WTC11 (cell line): Measurements from ENCODE around the gene FRS3. TPM values are rescaled to one million over a fixed set of nuclear protein-coding genes. Genes with fewer than 3 reads are reported as not detected.

Experiments used
- ATAC-seq: fragments of 200-7000 bp; cut with Tn5 transposase; 2 replicates; pipeline ENCODE4 v1.10.0; 2021; ENCODE audit warnings: mild to moderate bottlenecking, moderate library complexity
- CTCF ChIA-PET: fragments of 300-600 bp; sonication (Branson Sonifier 250); formaldehyde crosslinking; loops from one replicate; lab custom pipeline; 2021; ENCODE audit warnings: antibody characterized with exemption; lab: Charles Lee
- POLR2A ChIA-PET: fragments of 350-600 bp; sonication (Branson Sonifier 250); formaldehyde crosslinking; loops from one replicate; lab custom pipeline; 2021; ENCODE audit warnings: antibody characterized with exemption; lab: Charles Lee
- DNase-seq: peaks from one replicate; pipeline ENCODE4 v3.0.0; 2021; ENCODE audit warnings: low spot score
- H3K27ac Mint-ChIP-seq: 2 replicates; pipeline ENCODE4 v1.8.0; 2021; ENCODE audit warnings: mixed read lengths
- H3K27me3 Mint-ChIP-seq: 2 replicates; pipeline ENCODE4 v1.8.0; 2021; ENCODE audit warnings: low read depth, mild to moderate bottlenecking, moderate library complexity, mixed read lengths
- H3K36me3 Mint-ChIP-seq: 2 replicates; pipeline ENCODE4 v1.8.0; 2021; ENCODE audit warnings: mixed read lengths
- H3K4me1 Mint-ChIP-seq: 2 replicates; pipeline ENCODE4 v1.8.0; 2022; ENCODE audit warnings: mixed read lengths
- H3K4me3 Mint-ChIP-seq: 2 replicates; pipeline ENCODE4 v1.8.0; 2021; ENCODE audit warnings: mild to moderate bottlenecking, moderate library complexity, mixed read lengths
- H3K9me3 Mint-ChIP-seq: 2 replicates; pipeline ENCODE4 v1.8.0; 2021; ENCODE audit warnings: mixed read lengths
- ATF1 ChIP-seq: sonication (generic); formaldehyde crosslinking; IDR thresholded peaks from 2 replicates; pipeline ENCODE4 v1.8.1; 2023; ENCODE audit warnings: mild to moderate bottlenecking, moderate library complexity, missing genetic modification reagents
- ATF6 ChIP-seq: sonication (generic); formaldehyde crosslinking; IDR thresholded peaks from 2 replicates; pipeline ENCODE4 v1.8.1; 2023; ENCODE audit warnings: mild to moderate bottlenecking, missing genetic modification reagents
- EMX1 ChIP-seq: fragments of 250-450 bp; sonication (Bioruptor Pico); IDR thresholded peaks from 2 replicates; pipeline ENCODE4 v1.8.0; 2021; ENCODE audit warnings: mild to moderate bottlenecking
- IRF1 ChIP-seq: sonication (generic); formaldehyde crosslinking; IDR thresholded peaks from 2 replicates; pipeline ENCODE4 v1.8.0; 2023; ENCODE audit warnings: missing genetic modification reagents
- MYBL2 ChIP-seq: sonication (generic); formaldehyde crosslinking; IDR thresholded peaks from 2 replicates; pipeline ENCODE4 v1.8.1; 2023; ENCODE audit warnings: mild to moderate bottlenecking, moderate library complexity, missing genetic modification reagents
- NFE2L1 ChIP-seq: sonication (generic); formaldehyde crosslinking; IDR thresholded peaks from 2 replicates; pipeline ENCODE4 v1.8.1; 2023; ENCODE audit warnings: missing genetic modification reagents
- NR3C1 ChIP-seq: sonication (generic); formaldehyde crosslinking; conservative IDR thresholded peaks from 2 replicates; pipeline ENCODE4 v1.8.1; 2023; ENCODE audit warnings: low read depth, mild to moderate bottlenecking, missing genetic modification reagents
- PRRX2 ChIP-seq: fragments of 250-450 bp; sonication (Bioruptor Pico); IDR thresholded peaks from 2 replicates; pipeline ENCODE4 v1.8.0; 2021; ENCODE audit warnings: mild to moderate bottlenecking
- RORB ChIP-seq: fragments of 250-450 bp; sonication (Bioruptor Pico); IDR thresholded peaks from 2 replicates; pipeline ENCODE4 v1.9.0; 2021; ENCODE audit warnings: mild to moderate bottlenecking
- ZNF263 ChIP-seq: sonication (generic); formaldehyde crosslinking; IDR thresholded peaks from 2 replicates; pipeline ENCODE4 v1.8.1; 2022; ENCODE audit warnings: low read depth, mild to moderate bottlenecking, moderate library complexity, missing genetic modification reagents
- ZNF416 ChIP-seq: fragments of 250-450 bp; sonication (Bioruptor Pico); IDR thresholded peaks from 2 replicates; pipeline ENCODE4 v1.9.0; 2021; ENCODE audit warnings: mild to moderate bottlenecking, inconsistent platforms
- ZNF532 ChIP-seq: fragments of 250-450 bp; sonication (Bioruptor Pico); IDR thresholded peaks from 2 replicates; pipeline ENCODE4 v1.9.0; 2021; ENCODE audit warnings: mild to moderate bottlenecking, borderline replicate concordance
- ZNF671 ChIP-seq: fragments of 250-450 bp; sonication (Bioruptor Pico); IDR thresholded peaks from 2 replicates; pipeline ENCODE4 v1.8.0; 2021; ENCODE audit warnings: mild to moderate bottlenecking
- ZSCAN18 ChIP-seq: fragments of 250-450 bp; sonication (Bioruptor Pico); IDR thresholded peaks from 2 replicates; pipeline ENCODE4 v2.1.2; 2022; ENCODE audit warnings: mild to moderate bottlenecking, moderate library complexity
- total RNA-seq: library from RNA; stranded (reverse); gene quantifications from 3 replicates; pipeline ENCODE4 v1.2.3, GENCODE V29; 2021
- TF ChIP-seq, protein P1 (sequence below): sonication (generic); formaldehyde crosslinking; IDR thresholded peaks from 2 replicates; pipeline ENCODE4 v1.8.1; 2023; ENCODE audit warnings: mild to moderate bottlenecking, missing genetic modification reagents, moderate library complexity
- TF ChIP-seq, protein P2 (sequence below): sonication (generic); formaldehyde crosslinking; IDR thresholded peaks from 2 replicates; pipeline ENCODE4 v1.8.1; 2023; ENCODE audit warnings: mild to moderate bottlenecking, missing genetic modification reagents

The FRS3 gene
- total RNA-seq, 1 experiment from 2014 or later: 7.8 TPM

DNA sequence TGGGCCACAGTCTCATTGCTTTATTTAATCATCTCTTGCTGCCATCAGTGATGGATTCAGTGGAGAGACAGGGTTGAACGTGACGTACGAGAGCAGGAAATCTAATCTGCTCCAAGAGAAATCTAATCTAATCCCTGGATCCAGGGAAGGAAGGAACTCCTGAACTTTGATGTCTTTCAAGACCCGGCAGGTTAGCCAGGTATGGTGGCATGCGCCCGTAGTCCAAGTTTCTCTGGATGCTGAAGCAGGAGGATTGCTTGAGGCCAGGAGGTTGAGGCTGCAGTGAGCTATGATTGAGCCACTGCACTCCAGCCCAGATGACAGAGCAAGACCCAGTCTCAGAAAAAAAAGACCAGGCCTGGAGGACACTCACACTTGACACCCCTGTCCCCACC lies 21.1 kb downstream of the FRS3 start (continued):
- TF ChIP-seq ZNF532 (CRISPR knock-in tag) (no peak), ATF1 (CRISPR knock-in tag) (no peak)

DNA sequence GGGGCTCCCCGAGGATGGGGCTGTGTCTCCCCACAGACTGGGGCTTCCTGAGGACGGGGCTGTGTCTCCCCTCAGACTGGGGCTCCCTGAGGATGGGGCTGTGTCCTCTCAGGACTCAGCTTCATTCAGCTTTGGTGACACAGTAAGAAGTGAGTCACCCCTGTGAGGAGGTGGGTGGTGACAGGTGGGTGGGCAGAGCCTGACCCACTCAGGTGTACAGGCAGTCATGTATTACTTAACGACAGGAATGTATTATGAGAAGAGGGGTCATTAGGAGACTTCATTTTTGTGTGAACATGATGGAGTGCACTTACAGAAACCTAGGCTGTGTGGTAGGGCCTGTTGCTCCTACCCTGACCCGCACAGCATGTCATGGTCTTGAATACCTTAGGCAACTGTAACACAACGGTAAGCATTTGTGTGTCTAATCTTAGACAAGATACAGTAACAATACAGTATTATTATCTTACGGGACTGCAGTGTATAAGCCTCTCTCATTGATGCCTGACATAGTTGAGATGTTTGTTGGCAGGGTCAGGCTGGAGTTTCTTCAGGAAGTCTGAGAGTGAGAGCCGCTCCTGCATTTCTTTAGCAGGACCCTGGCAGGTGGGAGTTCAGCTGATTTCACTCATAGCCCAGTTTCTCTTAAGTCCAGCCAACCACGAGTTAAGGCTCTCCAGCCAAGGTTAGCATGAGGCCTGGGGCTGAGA lies 21.6 kb downstream of the FRS3 start:
- TF ChIP-seq, protein P1, sequence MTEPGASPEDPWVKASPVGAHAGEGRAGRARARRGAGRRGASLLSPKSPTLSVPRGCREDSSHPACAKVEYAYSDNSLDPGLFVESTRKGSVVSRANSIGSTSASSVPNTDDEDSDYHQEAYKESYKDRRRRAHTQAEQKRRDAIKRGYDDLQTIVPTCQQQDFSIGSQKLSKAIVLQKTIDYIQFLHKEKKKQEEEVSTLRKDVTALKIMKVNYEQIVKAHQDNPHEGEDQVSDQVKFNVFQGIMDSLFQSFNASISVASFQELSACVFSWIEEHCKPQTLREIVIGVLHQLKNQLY: no peak
- TF ChIP-seq PRRX2 (CRISPR knock-in tag) (no peak), NFE2L1 (no peak), ZSCAN18 (CRISPR knock-in tag) (no peak), IRF1 (CRISPR knock-in tag) (no peak), ZNF671 (CRISPR knock-in tag) (no peak), RORB (no peak), ZNF416 (CRISPR knock-in tag) (no peak), ATF6 (CRISPR knock-in tag) (no peak), EMX1 (CRISPR knock-in tag) (no peak), ZNF263 (CRISPR knock-in tag) (no peak), MYBL2 (no peak), NR3C1 (no peak)
- TF ChIP-seq, protein P2, sequence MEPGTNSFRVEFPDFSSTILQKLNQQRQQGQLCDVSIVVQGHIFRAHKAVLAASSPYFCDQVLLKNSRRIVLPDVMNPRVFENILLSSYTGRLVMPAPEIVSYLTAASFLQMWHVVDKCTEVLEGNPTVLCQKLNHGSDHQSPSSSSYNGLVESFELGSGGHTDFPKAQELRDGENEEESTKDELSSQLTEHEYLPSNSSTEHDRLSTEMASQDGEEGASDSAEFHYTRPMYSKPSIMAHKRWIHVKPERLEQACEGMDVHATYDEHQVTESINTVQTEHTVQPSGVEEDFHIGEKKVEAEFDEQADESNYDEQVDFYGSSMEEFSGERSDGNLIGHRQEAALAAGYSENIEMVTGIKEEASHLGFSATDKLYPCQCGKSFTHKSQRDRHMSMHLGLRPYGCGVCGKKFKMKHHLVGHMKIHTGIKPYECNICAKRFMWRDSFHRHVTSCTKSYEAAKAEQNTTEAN (CRISPR knock-in tag): no peak
- ATAC-seq (no peak), DNase-seq (no peak)
- Mint-ChIP-seq H3K36me3 (no peaks in the 10 kb centered on the region), H3K4me1 (peaks cover 6% of the 10 kb centered on the region), H3K27me3 (peaks cover 2% of the 10 kb centered on the region; the same call in 1 of the 2 replicates), H3K9me3 (no peaks in the 10 kb centered on the region), H3K4me3 (no peak overlapping the region), H3K27ac (no peak overlapping the region)
- ChIA-PET CTCF (interaction anchor here (1.5 kb wide), 1 partner anchor 23 kb away, joined by 4 read pairs; the partner anchor contains the start of gene TFEB), POLR2A (no interaction called here)
